Nasal cavity respiratory epithelium epithelial cell of viscerocranial mucosa (primary cell): ENCODE results near the gene SOS2. TPM values are rescaled to one million over a fixed set of nuclear protein-coding genes. Genes with fewer than 3 reads are reported as not detected.

Experiments used
- total RNA-seq: library from RNA; depleted of rRNA; stranded (reverse); fragments of >200 nt; gene quantifications from 2 replicates; pipeline ENCODE4 v1.2.3, GENCODE V29; 2014

SOS2 gene
- total RNA-seq, result 24.3 and 39.2 TPM in 2 replicates

GRCh38 chr14:50231475-50232275, at the start of gene SOS2:
SOS2 (minus strand) TSS chr14:50231578; CDS start chr14:50231283, 295 bp downstream.

GRCh38 chr14:50116181-50116956, 115.0 kb downstream of the SOS2 start, which contains the start of gene VCPKMT:
VCPKMT (minus strand) TSS chr14:50116572; CDS start chr14:50116552, 20 bp downstream.

Other genes starting within 250 kb of the SOS2 start
- gene VCPKMT, start 115.0 kb downstream of the SOS2 start, total RNA-seq, result 8.0 and 8.9 TPM in 2 replicates
- 13.7 and 19.1 TPM in 2 replicates for gene L2HGDH, start 80.7 kb upstream of the SOS2 start, total RNA-seq
- 5.8 and 9.6 TPM in 2 replicates for gene DMAC2L, start 80.7 kb upstream of the SOS2 start, total RNA-seq
- 3.8 and 18.1 TPM in 2 replicates for gene CDKL1, start 165.3 kb upstream of the SOS2 start, total RNA-seq